Measurements from ENCODE around the gene CDC37.
"Not testable (repeated sequence)": the region's sequence is repeated elsewhere in the genome, so short reads cannot be mapped to it uniquely, and the experiment has no call there.

The CDC37 gene

DNA sequence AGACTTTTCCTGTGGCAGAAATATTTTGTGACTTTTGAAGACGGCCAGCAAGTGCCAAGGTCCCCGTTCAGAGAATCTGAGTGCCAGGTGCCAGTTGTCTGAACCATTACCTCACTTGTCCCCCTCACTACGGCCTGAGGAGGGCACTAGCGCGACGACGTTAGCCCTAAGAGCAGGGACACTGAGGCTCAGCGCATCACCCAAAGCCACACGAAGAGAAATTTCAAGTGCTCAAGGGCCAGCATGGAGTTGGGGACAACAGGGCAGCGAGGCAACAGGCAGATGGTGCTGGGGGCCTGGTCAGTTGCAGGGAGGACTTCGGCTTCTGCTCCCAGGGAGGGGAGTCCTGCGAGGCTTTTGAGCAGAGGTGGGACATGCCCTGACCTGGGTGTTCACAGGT, 13.5 kb downstream of the CDC37 start:
- Histone ChIP-seq H3K4me1 (ENCODE audit: insufficient read depth, low read length) (no peaks in the 10 kb centered on the region), H3K27ac (ENCODE audit: low read depth, low read length) (no peak overlapping the region), H3K9ac (ENCODE audit: low read length) (no peak overlapping the region)

DNA sequence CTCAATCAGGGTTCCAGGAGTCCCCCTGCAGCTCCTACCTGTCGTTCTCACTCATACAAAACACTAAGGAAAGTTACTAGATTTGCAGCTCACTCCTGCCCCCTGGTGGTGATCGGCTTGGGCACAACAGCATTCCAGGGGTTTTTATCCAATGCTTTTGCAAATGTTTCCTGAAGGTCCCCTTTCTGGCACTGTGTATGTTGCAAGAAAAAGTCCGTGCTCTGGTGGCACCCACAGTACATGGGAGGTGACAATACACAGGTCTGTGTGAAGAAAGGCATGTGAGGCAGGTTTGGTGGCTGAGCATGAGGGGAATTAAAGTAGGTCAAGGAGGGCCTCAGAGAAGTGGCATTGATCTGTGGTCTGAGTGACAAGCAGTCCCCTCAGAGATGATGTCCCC, 14.4 kb downstream of the CDC37 start:
- Histone ChIP-seq H3K4me1 (ENCODE audit: insufficient read depth, low read length) (no peaks in the 10 kb centered on the region), H3K27ac (ENCODE audit: low read depth, low read length) (no peak overlapping the region), H3K36me3 (ENCODE audit: insufficient read depth, low read length) (peaks cover 15% of the 10 kb centered on the region), H3K4me3 (ENCODE audit: low read depth in 1 of 2, low read length in 2 of 2) (no peak overlapping the region), H3K9ac (ENCODE audit: low read length) (no peak overlapping the region), H3K27me3 (ENCODE audit: control insufficient read depth in 1 of 2, insufficient read depth in 2 of 2, low read length in 2 of 2) (peaks cover 0 to 4% of the 10 kb centered on the region in 2 donors), H3K9me3 (ENCODE audit: low read length) (no peaks in the 10 kb centered on the region)

More for the DNA sequence above, 13.5 kb downstream of the CDC37 start:
- Histone ChIP-seq H3K27me3 (ENCODE audit: control insufficient read depth in 1 of 2, insufficient read depth in 2 of 2, low read length in 2 of 2) (peaks cover 0 to 4% of the 10 kb centered on the region in 2 donors), H3K4me3 (ENCODE audit: low read depth in 1 of 2, low read length in 2 of 2) (no peak overlapping the region), H3K36me3 (ENCODE audit: insufficient read depth, low read length) (peaks cover 18% of the 10 kb centered on the region), H3K9me3 (ENCODE audit: low read length) (no peaks in the 10 kb centered on the region)

DNA sequence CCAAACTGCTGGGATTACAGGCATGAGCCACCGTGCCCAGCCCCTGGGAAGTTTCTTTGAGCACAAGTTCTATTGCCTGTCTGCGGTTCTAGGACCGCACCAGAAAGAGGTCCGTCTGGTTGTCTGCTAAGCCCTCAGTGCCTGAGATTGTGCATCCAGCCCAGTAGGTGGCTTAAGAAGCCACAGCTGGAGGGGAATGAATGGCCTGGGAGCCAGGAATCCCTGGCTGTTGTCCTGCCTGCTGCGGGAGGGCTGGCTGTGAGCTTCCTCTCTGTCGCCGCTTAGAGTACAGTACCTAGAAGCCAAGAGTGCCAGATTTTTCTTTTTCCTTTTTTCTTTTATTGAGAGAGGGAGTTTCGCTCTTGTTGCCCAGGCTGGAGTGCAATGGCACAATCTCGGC, 18.8 kb downstream of the CDC37 start:
- Histone ChIP-seq H3K9me3 (ENCODE audit: low read length) (no peaks in the 10 kb centered on the region), H3K9ac (ENCODE audit: low read length) (no peak overlapping the region), H3K27ac (ENCODE audit: low read depth, low read length) (no peak overlapping the region), H3K27me3 (ENCODE audit: control insufficient read depth in 1 of 2, insufficient read depth in 2 of 2, low read length in 2 of 2) (peaks cover 0 to 4% of the 10 kb centered on the region in 2 donors), H3K4me3 (ENCODE audit: low read depth in 1 of 2, low read length in 2 of 2) (no peak overlapping the region), H3K36me3 (ENCODE audit: insufficient read depth, low read length) (no peaks in the 10 kb centered on the region), H3K4me1 (ENCODE audit: insufficient read depth, low read length) (peaks cover 4% of the 10 kb centered on the region)

DNA sequence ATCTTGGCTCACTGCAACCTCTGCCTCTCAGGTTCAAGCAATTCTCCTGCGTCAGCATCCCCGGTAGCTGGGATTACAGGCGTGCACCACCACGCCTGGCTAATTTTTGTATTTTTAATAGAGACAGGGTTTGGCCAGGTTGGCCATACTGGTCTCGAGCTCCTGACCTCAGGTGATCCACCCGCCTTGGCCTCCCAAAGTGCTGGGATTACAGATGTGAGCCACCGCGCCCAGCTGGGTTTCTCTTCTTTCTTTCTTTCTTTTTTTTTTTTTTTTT, 20.2 kb downstream of the CDC37 start:
- not testable (repeated sequence) for H3K9me3 ChIP-seq (ENCODE audit: low read length); H3K4me3 ChIP-seq (ENCODE audit: low read depth in 1 of 2, low read length in 2 of 2); H3K27ac ChIP-seq (ENCODE audit: low read depth, low read length); H3K4me1 ChIP-seq (ENCODE audit: insufficient read depth, low read length); H3K27me3 ChIP-seq (ENCODE audit: control insufficient read depth in 1 of 2, insufficient read depth in 2 of 2, low read length in 2 of 2); H3K36me3 ChIP-seq (ENCODE audit: insufficient read depth, low read length); H3K9ac ChIP-seq (ENCODE audit: low read length)

DNA sequence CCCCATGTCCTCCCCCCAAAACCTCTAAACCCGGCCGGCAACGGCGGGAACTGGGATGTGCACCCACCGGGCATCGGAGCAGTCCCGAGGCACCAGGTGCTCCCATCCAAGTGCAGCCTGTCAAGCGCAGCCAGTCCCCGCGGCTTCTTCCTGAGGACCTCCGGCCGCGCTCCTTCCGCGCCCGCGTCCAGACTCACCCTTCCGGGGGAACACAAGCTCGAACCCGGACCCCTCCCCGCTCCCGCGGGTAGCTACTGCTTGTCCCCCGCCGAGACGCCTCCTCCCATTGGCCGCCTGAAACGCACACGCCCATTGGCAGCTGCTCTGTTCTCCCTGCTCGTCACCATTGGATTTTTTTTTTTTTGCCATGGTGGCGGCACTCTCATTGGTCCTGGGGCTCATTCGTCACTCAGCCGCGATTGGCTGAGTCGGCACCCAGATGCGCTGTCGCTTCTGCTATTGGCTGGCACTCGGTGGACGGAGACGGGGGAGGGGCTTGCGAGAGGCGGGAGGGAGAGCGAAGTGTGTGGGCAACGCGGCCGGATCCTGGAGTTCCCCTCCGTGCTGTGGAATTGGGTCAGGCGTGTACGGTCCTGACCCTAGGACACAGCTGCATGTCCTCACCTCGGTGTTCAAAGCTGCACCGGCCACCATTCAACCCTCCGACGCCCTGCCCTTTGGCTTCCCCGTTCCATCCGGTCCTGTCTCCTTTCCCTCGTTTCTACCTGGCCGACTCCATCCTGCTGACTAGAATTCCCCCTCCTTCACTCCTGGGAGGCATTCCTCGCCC, 22.8 kb downstream of the CDC37 start, which contains the start of gene TYK2:
Gene TYK2, minus strand, starts transcription at position 260 of the 790 bp plus-strand sequence. CDS start 2,166 bp downstream, outside the sequence.
- Histone ChIP-seq H3K9ac (ENCODE audit: low read length) (peak within 1 kb of the TSS; percentile 60), H3K4me1 (ENCODE audit: insufficient read depth, low read length) (peaks cover 6% of the 10 kb centered on the region), H3K9me3 (ENCODE audit: low read length) (no peaks in the 10 kb centered on the region), H3K4me3 (ENCODE audit: low read depth in 1 of 2, low read length in 2 of 2) (peak within 1 kb of the TSS; percentile 75 to 91), H3K27me3 (ENCODE audit: control insufficient read depth in 1 of 2, insufficient read depth in 2 of 2, low read length in 2 of 2) (no peaks in the 10 kb centered on the region), H3K36me3 (ENCODE audit: insufficient read depth, low read length) (peaks cover 5% of the 10 kb centered on the region), H3K27ac (ENCODE audit: low read depth, low read length) (peak within 1 kb of the TSS; percentile 73)

DNA sequence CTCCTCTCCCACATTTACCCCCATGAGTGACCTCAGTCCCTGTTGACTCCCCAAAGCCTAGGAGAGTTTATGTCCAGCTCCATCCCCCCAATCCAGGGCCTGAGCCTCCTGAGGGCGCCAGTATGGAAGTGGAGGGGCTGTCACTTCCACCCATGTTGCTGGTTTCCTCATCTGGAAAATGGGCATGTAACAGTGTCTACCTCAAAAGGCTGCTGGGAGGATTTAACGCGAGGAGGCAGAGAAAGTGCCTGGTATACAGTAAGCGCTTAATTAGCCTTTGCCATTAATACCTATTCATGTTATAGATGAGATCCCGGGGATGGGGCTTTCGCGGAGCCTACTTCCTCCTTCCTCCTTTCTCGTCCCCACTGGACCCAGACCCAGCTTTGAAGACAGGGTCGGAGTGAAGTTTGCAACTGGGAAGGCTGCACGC, 23.4 kb downstream of the CDC37 start:
- H3K36me3 ChIP-seq (ENCODE audit: insufficient read depth, low read length), result peaks cover 5% of the 10 kb centered on the region
- H3K9ac ChIP-seq (ENCODE audit: low read length), result peak overlapping the region; percentile 60
- peak overlapping the region; percentile 75 to 91 for H3K4me3 ChIP-seq (ENCODE audit: low read depth in 1 of 2, low read length in 2 of 2)
- no peaks in the 10 kb centered on the region for H3K9me3 ChIP-seq (ENCODE audit: low read length)
- no peaks in the 10 kb centered on the region for H3K27me3 ChIP-seq (ENCODE audit: control insufficient read depth in 1 of 2, insufficient read depth in 2 of 2, low read length in 2 of 2)
- peak overlapping the region; percentile 73 for H3K27ac ChIP-seq (ENCODE audit: low read depth, low read length)
- H3K4me1 ChIP-seq (ENCODE audit: insufficient read depth, low read length), result peaks cover 6% of the 10 kb centered on the region

DNA sequence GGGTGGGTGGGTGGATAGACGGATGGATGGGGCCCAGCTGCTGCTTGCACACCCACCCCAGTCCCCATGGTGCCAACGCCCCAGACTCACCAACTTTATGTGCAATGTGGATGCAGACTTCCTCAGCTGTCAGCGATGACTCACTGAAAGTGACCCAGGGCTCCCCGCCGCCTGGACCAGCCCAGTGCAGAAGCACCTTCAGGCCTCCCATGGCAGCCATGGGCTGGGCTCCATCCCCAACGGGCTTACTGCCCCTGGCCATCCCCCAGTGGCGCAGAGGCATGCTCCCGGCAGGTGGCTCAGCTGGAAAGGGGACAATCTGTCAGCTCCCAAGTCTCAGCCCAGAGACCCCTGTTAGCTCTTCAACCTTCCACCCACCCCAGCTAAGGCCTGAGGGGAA, 25.2 kb downstream of the CDC37 start:
- H3K36me3 ChIP-seq (ENCODE audit: insufficient read depth, low read length), result peaks cover 5% of the 10 kb centered on the region
- no peak overlapping the region for H3K27ac ChIP-seq (ENCODE audit: low read depth, low read length)
- no peaks in the 10 kb centered on the region for H3K9me3 ChIP-seq (ENCODE audit: low read length)
- no peak overlapping the region for H3K9ac ChIP-seq (ENCODE audit: low read length)
- H3K4me3 ChIP-seq (ENCODE audit: low read depth in 1 of 2, low read length in 2 of 2), result no peak overlapping the region
- no peaks in the 10 kb centered on the region for H3K27me3 ChIP-seq (ENCODE audit: control insufficient read depth in 1 of 2, insufficient read depth in 2 of 2, low read length in 2 of 2)
- peaks cover 6% of the 10 kb centered on the region for H3K4me1 ChIP-seq (ENCODE audit: insufficient read depth, low read length)

DNA sequence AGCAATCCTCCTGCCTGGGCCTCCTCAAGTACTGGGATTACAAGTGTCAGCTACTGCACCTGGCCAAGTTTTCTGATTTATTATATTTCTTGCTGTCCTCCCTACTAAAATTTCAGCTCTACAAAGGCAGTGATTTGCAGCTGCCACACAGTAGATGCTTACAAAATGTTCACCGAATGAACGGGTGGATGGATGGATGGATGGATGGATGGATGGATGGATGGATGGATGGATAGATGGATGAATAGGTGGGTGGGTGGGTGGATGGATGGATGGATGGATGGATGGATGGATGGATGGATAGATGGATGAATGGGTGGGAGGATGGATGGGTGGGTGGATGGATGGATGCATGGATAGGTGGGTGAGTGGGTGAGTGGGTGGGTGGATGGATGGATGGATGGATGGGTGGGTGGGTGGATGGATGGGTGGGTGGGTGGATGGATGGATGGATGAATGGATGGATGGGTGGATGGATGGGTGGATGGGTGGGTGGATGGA, 26.2 kb downstream of the CDC37 start:
- not testable (repeated sequence) for H3K4me3 ChIP-seq (ENCODE audit: low read depth in 1 of 2, low read length in 2 of 2); H3K4me1 ChIP-seq (ENCODE audit: insufficient read depth, low read length); H3K27me3 ChIP-seq (ENCODE audit: control insufficient read depth in 1 of 2, insufficient read depth in 2 of 2, low read length in 2 of 2); H3K9me3 ChIP-seq (ENCODE audit: low read length); H3K36me3 ChIP-seq (ENCODE audit: insufficient read depth, low read length); H3K9ac ChIP-seq (ENCODE audit: low read length); H3K27ac ChIP-seq (ENCODE audit: low read depth, low read length)

DNA sequence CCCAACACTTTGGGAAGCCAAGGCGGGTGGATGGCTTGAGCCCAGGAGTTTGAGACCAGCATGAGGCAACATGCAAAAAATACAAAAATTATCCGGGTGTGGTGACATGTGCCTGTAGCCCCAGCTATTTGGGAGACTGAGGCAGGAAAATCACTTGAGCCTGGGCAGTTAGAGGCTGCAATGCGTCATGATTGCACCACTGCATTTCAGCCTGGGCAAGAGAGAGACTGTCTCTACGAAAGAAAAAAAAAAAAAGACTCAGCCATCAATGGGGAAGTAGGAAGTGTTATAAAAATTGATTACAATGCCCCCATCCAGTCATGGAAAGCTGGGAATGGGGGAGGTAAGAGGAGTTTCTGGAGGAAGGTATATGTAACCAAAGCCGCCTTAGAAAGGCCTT, 28.4 kb downstream of the CDC37 start:
- Histone ChIP-seq H3K27me3 (ENCODE audit: control insufficient read depth in 1 of 2, insufficient read depth in 2 of 2, low read length in 2 of 2) (no peaks in the 10 kb centered on the region), H3K9ac (ENCODE audit: low read length) (no peak overlapping the region), H3K27ac (ENCODE audit: low read depth, low read length) (no peak overlapping the region), H3K4me3 (ENCODE audit: low read depth in 1 of 2, low read length in 2 of 2) (no peak overlapping the region), H3K4me1 (ENCODE audit: insufficient read depth, low read length) (peaks cover 5% of the 10 kb centered on the region), H3K36me3 (ENCODE audit: insufficient read depth, low read length) (peaks cover 5% of the 10 kb centered on the region), H3K9me3 (ENCODE audit: low read length) (no peaks in the 10 kb centered on the region)

DNA sequence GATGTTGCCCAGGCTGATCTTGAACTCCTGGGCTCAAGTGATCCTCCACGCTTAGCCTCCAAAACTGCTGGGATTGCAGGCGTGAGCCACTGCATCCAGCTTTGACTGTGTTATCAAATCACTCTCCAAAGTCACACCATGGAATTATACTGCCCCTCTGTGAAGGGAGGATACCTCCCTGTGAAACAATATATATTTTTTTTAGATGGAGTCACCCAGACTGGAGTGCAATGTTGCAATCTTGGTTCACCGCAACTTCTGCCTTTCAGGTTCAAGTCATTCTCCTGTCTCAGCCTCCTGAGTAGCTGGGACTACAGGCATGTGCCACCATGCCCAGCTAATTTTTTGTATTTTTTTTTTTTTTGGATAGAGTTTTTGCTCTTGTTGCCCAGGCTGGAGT, 30.7 kb downstream of the CDC37 start:
- Histone ChIP-seq H3K36me3 (ENCODE audit: insufficient read depth, low read length) (peaks cover 10% of the 10 kb centered on the region), H3K27ac (ENCODE audit: low read depth, low read length) (no peak overlapping the region), H3K4me1 (ENCODE audit: insufficient read depth, low read length) (no peaks in the 10 kb centered on the region), H3K4me3 (ENCODE audit: low read depth in 1 of 2, low read length in 2 of 2) (no peak overlapping the region), H3K27me3 (ENCODE audit: control insufficient read depth in 1 of 2, insufficient read depth in 2 of 2, low read length in 2 of 2) (no peaks in the 10 kb centered on the region), H3K9ac (ENCODE audit: low read length) (no peak overlapping the region), H3K9me3 (ENCODE audit: low read length) (no peaks in the 10 kb centered on the region)

DNA sequence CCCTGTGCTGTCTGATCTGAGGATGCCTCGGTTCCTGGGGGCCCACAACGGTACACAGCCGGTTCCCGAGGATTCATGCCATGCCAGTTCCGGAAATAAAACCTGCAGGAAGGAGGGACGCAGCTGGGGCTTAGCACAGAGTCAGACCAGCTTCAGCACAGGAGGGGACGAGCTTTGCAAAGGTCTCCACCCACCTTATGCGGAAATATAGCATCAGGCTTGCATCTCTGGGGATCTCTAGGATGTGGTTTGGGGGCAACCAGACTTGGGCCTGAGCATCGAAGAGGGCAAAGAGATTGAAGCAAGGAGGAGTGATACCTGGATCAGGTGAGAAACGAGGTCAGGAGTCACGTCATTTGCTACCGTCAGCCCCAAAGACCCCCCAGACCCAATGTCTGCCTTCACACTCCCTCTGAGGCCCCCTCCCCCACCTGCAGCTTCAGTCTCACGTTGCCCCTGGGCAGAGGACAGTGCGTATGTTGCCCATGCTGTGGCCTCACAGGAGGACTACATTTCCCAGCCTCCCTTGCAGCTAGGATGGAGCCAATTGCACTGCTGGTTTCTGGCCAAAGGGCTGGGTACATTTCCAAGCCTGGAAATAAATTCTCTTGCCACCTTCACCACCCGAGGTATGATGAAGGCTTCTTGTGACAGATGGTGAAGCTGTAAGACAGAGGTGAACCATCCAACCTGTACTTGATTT, 35.1 kb downstream of the CDC37 start:
- Histone ChIP-seq H3K27ac (ENCODE audit: low read depth, low read length) (no peak overlapping the region), H3K4me3 (ENCODE audit: low read depth in 1 of 2, low read length in 2 of 2) (no peak overlapping the region), H3K4me1 (ENCODE audit: insufficient read depth, low read length) (no peaks in the 10 kb centered on the region), H3K9ac (ENCODE audit: low read length) (no peak overlapping the region), H3K9me3 (ENCODE audit: low read length) (no peaks in the 10 kb centered on the region), H3K36me3 (ENCODE audit: insufficient read depth, low read length) (peaks cover 38% of the 10 kb centered on the region), H3K27me3 (ENCODE audit: control insufficient read depth in 1 of 2, insufficient read depth in 2 of 2, low read length in 2 of 2) (no peaks in the 10 kb centered on the region)
